ENCODE results near the gene GSTT2. TPM values are rescaled to one million over a fixed set of nuclear protein-coding genes. Genes with fewer than 3 reads are reported as not detected.

Gene GSTT2
- total and polyA plus RNA-seq, 2 donors (not counting 1 experiment from before 2014, with no cell fraction given) = not detected

- no peak overlapping the region for H3K4me2 ChIP-seq (replicated peaks; ENCODE audit: low read depth, low read length, poor library complexity, severe bottlenecking)
- H3K9me3 Mint-ChIP-seq (ENCODE audit: insufficient read depth) = no peaks in the 10 kb centered on the region
- H2AFZ ChIP-seq (ENCODE audit: insufficient read depth, low read depth, low read length, poor library complexity, severe bottlenecking) = no peak overlapping the region
- H3K27ac Mint-ChIP-seq = no peak overlapping the region
- no peak overlapping the region for H3K4me3 Mint-ChIP-seq
- no peak overlapping the region for H3K27ac ChIP-seq (ENCODE audit: low read length in 2 of 2)
- H4K20me1 ChIP-seq (ENCODE audit: control insufficient read depth, insufficient read depth, low read length, poor library complexity, severe bottlenecking) = peaks cover 19% of the 10 kb centered on the region
- H3K4me1 Mint-ChIP-seq = peaks cover 16% of the 10 kb centered on the region
- H3K9me3 ChIP-seq (ENCODE audit: control extremely low read depth in 1 of 3, control insufficient read depth in 2 of 3, insufficient read depth in 1 of 3, low read length in 2 of 3) = no peaks in the 10 kb centered on the region
- TF ChIP-seq CTCF (IDR thresholded peaks at IDR 0.05) = no peak
- no peak for TF ChIP-seq EZH2 (IDR thresholded peaks at IDR 0.05; ENCODE audit: borderline replicate concordance, insufficient read depth, low read depth, low read length, poor library complexity, severe bottlenecking)
- no peaks in the 10 kb centered on the region for H3K27me3 Mint-ChIP-seq
- peaks cover 70% of the 10 kb centered on the region for H3K79me2 ChIP-seq (ENCODE audit: control insufficient read depth, insufficient read depth, low read length)
- ChIA-PET CTCF (interaction anchor here (1.6 kb wide), 1 partner anchor 9 kb away, joined by 7 read pairs; no protein-coding TSS in a partner anchor), POLR2A (no interaction called here)
- no peak overlapping the region for H3K9ac ChIP-seq (ENCODE audit: low read length)
- H3K4me3 ChIP-seq (ENCODE audit: control extremely low read depth in 1 of 5, extremely low read depth in 1 of 5, insufficient read depth in 1 of 5, low read depth in 2 of 5, low read length in 4 of 5) = no peak overlapping the region
- peaks cover 15% of the 10 kb centered on the region in 2 donors for H3K4me1 ChIP-seq (ENCODE audit: control insufficient read depth in 2 of 2, insufficient read depth in 2 of 2, low read length in 2 of 2)
- H3K27me3 ChIP-seq (replicated peaks in 1 of 4; ENCODE audit: control extremely low read depth in 1 of 4, control insufficient read depth in 3 of 4, insufficient read depth in 4 of 4, low read length in 3 of 4) = no peaks in the 10 kb centered on the region
- intact Hi-C loops (cut with micrococcal nuclease) = no loop called here
- DNase-seq = no peak
- H3K36me3 ChIP-seq (replicated peaks in 1 of 2; ENCODE audit: control extremely low read depth in 1 of 2, control insufficient read depth in 1 of 2, extremely low read depth in 1 of 2, insufficient read depth in 2 of 2, low read length in 1 of 2) = peaks cover 0 to 5% of the 10 kb centered on the region in 2 experiments
- no peak for ATAC-seq (ENCODE audit: low read depth)
Observed at GRCh38 chr22:24030186-24030702, 50.3 kb downstream of the GSTT2 start.

Other genes with a start within 250 kb of the GSTT2 start
- 8.3 and 9.6 TPM in 2 replicates for gene ZNF70, start 229.0 kb upstream of the GSTT2 start, total RNA-seq
- gene ZNF70, start 229.0 kb upstream of the GSTT2 start, polyA plus RNA-seq = 2.1 and 2.9 TPM in 2 replicates
- gene VPREB3, start 225.7 kb upstream of the GSTT2 start, total RNA-seq = 73.0 and 92.7 TPM in 2 replicates
- gene VPREB3, start 225.7 kb upstream of the GSTT2 start, polyA plus RNA-seq = 402 and 461 TPM in 2 replicates
- 0.81 and 1.0 TPM in 2 replicates for gene C22orf15, start 217.1 kb upstream of the GSTT2 start, total RNA-seq
- 0.30 and 0.61 TPM in 2 replicates for gene C22orf15, start 217.1 kb upstream of the GSTT2 start, polyA plus RNA-seq
- 54.0 and 57.2 TPM in 2 replicates for gene CHCHD10, start 212.2 kb upstream of the GSTT2 start, total RNA-seq
- 67.1 and 124 TPM in 2 replicates for gene CHCHD10, start 212.2 kb upstream of the GSTT2 start, polyA plus RNA-seq
- gene MMP11, start 207.3 kb upstream of the GSTT2 start, total RNA-seq = 11.6 and 14.8 TPM in 2 replicates
- gene MMP11, start 207.3 kb upstream of the GSTT2 start, polyA plus RNA-seq = 19.0 and 21.7 TPM in 2 replicates
- 179 and 187 TPM in 2 replicates for gene SMARCB1, start 193.2 kb upstream of the GSTT2 start, total RNA-seq
- 121 and 190 TPM in 2 replicates for gene SMARCB1, start 193.2 kb upstream of the GSTT2 start, polyA plus RNA-seq
- gene DERL3, start 141.1 kb upstream of the GSTT2 start, total RNA-seq = 74.1 and 77.0 TPM in 2 replicates
- 98.8 and 142 TPM in 2 replicates for gene DERL3, start 141.1 kb upstream of the GSTT2 start, polyA plus RNA-seq
- 54.3 and 61.5 TPM in 2 replicates for gene SLC2A11, start 122.3 kb upstream of the GSTT2 start, total RNA-seq
- gene SLC2A11, start 122.3 kb upstream of the GSTT2 start, polyA plus RNA-seq = 38.6 and 43.0 TPM in 2 replicates
- gene MIF, start 85.8 kb upstream of the GSTT2 start, total RNA-seq = 125 and 143 TPM in 2 replicates
- 137 and 272 TPM in 2 replicates for gene MIF, start 85.8 kb upstream of the GSTT2 start, polyA plus RNA-seq
- gene GSTT2B, start 18.9 kb upstream of the GSTT2 start, total RNA-seq = not detected in 2 replicates
- not detected in 2 replicates for gene GSTT2B, start 18.9 kb upstream of the GSTT2 start, polyA plus RNA-seq
- gene DDTL, start 13.2 kb upstream of the GSTT2 start, total RNA-seq = 4.1 and 5.0 TPM in 2 replicates
- gene DDTL, start 13.2 kb upstream of the GSTT2 start, polyA plus RNA-seq = not detected in 2 replicates
- 96.7 and 105 TPM in 2 replicates for gene DDT, start 5.7 kb upstream of the GSTT2 start, total RNA-seq
- gene DDT, start 5.7 kb upstream of the GSTT2 start, polyA plus RNA-seq = 88.0 and 142 TPM in 2 replicates
- gene GSTT4, start 25.3 kb downstream of the GSTT2 start, total RNA-seq = not detected in 2 replicates
- gene GSTT4, start 25.3 kb downstream of the GSTT2 start, polyA plus RNA-seq = not detected in 2 replicates
- 95.1 and 103 TPM in 2 replicates for gene CABIN1, start 31.2 kb downstream of the GSTT2 start, total RNA-seq
- 37.1 and 43.6 TPM in 2 replicates for gene CABIN1, start 31.2 kb downstream of the GSTT2 start, polyA plus RNA-seq
- 0.30 and 0.44 TPM in 2 replicates for gene SUSD2, start 201.4 kb downstream of the GSTT2 start, total RNA-seq
- 0.48 and 0.81 TPM in 2 replicates for gene SUSD2, start 201.4 kb downstream of the GSTT2 start, polyA plus RNA-seq

Data from B cell (primary cell).